Measurements from ENCODE around the gene RAD51B. TPM values are rescaled to one million over a fixed set of nuclear protein-coding genes. Genes with fewer than 3 reads are reported as not detected.

Gene RAD51B
- total and polyA plus RNA-seq, 4 donors, result 2.5 to 95.0 (median 9.6) TPM

DNA sequence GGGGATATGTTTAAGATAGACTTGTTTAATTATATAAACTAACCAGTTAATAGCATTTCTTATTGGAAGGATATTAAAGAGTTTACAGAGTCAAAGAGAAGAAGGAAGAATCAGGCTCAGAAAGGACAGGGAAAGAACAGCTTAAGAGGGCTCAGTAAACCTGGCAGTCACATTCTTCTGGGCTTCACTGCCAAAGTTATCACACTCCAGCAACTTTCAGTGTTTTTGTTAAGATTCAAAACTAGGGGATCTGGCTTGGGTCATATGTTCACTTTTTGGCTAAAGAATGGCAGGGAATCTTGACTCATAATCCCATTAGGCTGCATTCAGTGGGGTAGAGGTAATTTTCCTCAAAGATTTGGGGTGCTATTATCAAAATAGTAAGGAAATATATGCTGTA is 312.3 kb downstream of the RAD51B start:
- Histone ChIP-seq H3K4me1 (ENCODE audit: control insufficient read depth in 5 of 5, insufficient read depth in 5 of 5, low read length in 5 of 5) (peaks cover 0 to 7% (median 0%) of the 10 kb centered on the region in 5 donors), H3K36me3 (ENCODE audit: control insufficient read depth in 4 of 4, insufficient read depth in 4 of 4, low read length in 4 of 4) (no peaks in the 10 kb centered on the region), H3K9ac (ENCODE audit: insufficient read depth in 1 of 2, low read length in 2 of 2) (no peak overlapping the region), H3K9me3 (ENCODE audit: control insufficient read depth in 4 of 4, insufficient read depth in 3 of 4, low read length in 3 of 4) (no peaks in the 10 kb centered on the region), H3K27ac (ENCODE audit: low read depth in 1 of 2, low read length in 1 of 2) (no peak overlapping the region), H3K4me3 (no peak overlapping the region), H3K27me3 (ENCODE audit: control insufficient read depth in 3 of 3, insufficient read depth in 3 of 3, low read length in 2 of 3) (no peaks in the 10 kb centered on the region)
- ATAC-seq (ENCODE audit: insufficient read depth, low FRiP score) (no peak), DNase-seq (no peak)
- TF ChIP-seq, protein P1, sequence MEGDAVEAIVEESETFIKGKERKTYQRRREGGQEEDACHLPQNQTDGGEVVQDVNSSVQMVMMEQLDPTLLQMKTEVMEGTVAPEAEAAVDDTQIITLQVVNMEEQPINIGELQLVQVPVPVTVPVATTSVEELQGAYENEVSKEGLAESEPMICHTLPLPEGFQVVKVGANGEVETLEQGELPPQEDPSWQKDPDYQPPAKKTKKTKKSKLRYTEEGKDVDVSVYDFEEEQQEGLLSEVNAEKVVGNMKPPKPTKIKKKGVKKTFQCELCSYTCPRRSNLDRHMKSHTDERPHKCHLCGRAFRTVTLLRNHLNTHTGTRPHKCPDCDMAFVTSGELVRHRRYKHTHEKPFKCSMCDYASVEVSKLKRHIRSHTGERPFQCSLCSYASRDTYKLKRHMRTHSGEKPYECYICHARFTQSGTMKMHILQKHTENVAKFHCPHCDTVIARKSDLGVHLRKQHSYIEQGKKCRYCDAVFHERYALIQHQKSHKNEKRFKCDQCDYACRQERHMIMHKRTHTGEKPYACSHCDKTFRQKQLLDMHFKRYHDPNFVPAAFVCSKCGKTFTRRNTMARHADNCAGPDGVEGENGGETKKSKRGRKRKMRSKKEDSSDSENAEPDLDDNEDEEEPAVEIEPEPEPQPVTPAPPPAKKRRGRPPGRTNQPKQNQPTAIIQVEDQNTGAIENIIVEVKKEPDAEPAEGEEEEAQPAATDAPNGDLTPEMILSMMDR (IDR thresholded peaks at IDR 0.05; ENCODE audit: control extremely low read depth, extremely low read depth), result no peak

DNA sequence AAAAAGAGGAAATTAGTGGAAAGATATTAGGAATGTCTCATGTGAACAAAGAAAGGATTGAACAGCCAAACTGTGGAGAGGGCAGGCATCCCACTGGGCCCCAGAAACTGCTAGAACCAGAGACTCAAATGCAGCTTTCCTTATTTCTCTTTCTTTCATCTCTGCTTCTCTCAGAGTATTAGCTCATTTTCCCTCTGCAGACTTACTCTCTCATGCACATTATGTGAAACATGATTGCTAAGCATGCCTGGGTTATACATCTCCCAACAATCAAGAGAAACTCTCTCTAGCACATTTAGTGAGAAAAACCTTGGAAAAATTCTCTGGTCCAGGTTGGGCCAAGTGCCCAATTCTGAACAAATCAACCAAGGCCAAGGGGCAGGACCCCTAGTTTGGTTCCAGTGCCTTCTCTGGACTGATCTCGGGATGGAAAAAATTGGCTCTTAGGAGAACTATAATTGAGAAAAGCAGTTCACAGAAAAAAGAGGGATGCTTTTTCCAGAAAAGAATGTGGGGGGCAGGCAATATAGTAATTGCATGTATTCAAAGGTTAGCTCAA is 313.1 kb downstream of the RAD51B start:
- Histone ChIP-seq H3K27me3 (ENCODE audit: control insufficient read depth in 3 of 3, insufficient read depth in 3 of 3, low read length in 2 of 3) (no peaks in the 10 kb centered on the region), H3K9me3 (ENCODE audit: control insufficient read depth in 4 of 4, insufficient read depth in 3 of 4, low read length in 3 of 4) (no peaks in the 10 kb centered on the region), H3K36me3 (ENCODE audit: control insufficient read depth in 4 of 4, insufficient read depth in 4 of 4, low read length in 4 of 4) (no peaks in the 10 kb centered on the region), H3K9ac (ENCODE audit: insufficient read depth in 1 of 2, low read length in 2 of 2) (no peak overlapping the region), H3K4me3 (no peak overlapping the region), H3K27ac (ENCODE audit: low read depth in 1 of 2, low read length in 1 of 2) (no peak overlapping the region), H3K4me1 (ENCODE audit: control insufficient read depth in 5 of 5, insufficient read depth in 5 of 5, low read length in 5 of 5) (peaks cover 0 to 7% (median 1%) of the 10 kb centered on the region in 5 donors)
- WGBS, 2 donors, result 87 to 92% methylated on average over 1 of the region's 1 CpG
- ATAC-seq (ENCODE audit: insufficient read depth, low FRiP score) (no peak), DNase-seq (no peak)
- TF ChIP-seq, protein P1 (IDR thresholded peaks at IDR 0.05; ENCODE audit: control extremely low read depth, extremely low read depth), result no peak

DNA sequence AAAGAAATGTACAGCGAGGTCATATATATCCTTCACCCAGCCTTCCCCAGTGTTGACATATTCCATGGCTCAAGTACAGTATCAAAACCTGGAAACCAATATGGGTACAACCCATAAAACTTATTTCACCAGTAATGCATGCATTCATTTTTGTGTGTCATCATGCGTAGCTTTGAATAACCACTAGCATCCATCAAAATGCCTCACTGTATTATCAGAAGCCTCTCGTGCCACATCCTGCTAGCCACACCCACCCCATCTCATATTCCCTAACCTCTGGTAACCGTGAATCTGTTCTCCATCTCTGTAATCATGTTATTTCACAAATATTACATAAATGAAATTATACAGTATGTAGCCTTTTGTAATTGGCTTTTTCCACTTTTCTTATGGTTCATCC is 314.3 kb downstream of the RAD51B start:
- H3K9ac ChIP-seq (ENCODE audit: insufficient read depth in 1 of 2, low read length in 2 of 2), result no peak overlapping the region
- no peaks in the 10 kb centered on the region for H3K9me3 ChIP-seq (ENCODE audit: control insufficient read depth in 4 of 4, insufficient read depth in 3 of 4, low read length in 3 of 4)
- DNase-seq, result no peak
- no peaks in the 10 kb centered on the region for H3K27me3 ChIP-seq (ENCODE audit: control insufficient read depth in 3 of 3, insufficient read depth in 3 of 3, low read length in 2 of 3)
- TF ChIP-seq, protein P1 (IDR thresholded peaks at IDR 0.05; ENCODE audit: control extremely low read depth, extremely low read depth), result no peak
- no peak for ATAC-seq (ENCODE audit: insufficient read depth, low FRiP score)
- 87 to 90% methylated on average over 4 of the region's 4 CpGs for WGBS, 2 donors
- H3K4me1 ChIP-seq (ENCODE audit: control insufficient read depth in 5 of 5, insufficient read depth in 5 of 5, low read length in 5 of 5), result peaks cover 0 to 14% (median 3%) of the 10 kb centered on the region in 5 donors
- no peaks in the 10 kb centered on the region for H3K36me3 ChIP-seq (ENCODE audit: control insufficient read depth in 4 of 4, insufficient read depth in 4 of 4, low read length in 4 of 4)
- no peak overlapping the region for H3K4me3 ChIP-seq
- H3K27ac ChIP-seq (ENCODE audit: low read depth in 1 of 2, low read length in 1 of 2), result no peak overlapping the region

DNA sequence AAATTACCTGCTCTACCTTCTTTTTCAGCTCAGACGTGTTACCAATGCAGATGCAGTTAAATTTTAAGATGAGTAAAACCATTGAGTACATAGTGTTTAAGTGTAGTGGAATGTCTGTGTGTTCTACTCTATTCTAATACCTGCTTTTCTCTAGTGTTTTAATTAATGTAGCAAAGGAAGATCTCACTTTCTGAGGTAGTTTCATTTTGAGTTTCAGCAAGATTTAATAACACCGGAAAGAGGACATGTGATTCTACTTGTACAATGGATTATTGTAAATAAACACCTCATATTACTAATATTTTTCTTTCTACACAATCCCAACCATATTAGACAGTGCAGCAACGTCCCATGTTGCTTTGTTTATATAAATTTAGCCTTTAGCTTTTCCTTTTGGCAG is 315.4 kb downstream of the RAD51B start:
- TF ChIP-seq, protein P1 (IDR thresholded peaks at IDR 0.05; ENCODE audit: control extremely low read depth, extremely low read depth), result no peak
- no peaks in the 10 kb centered on the region for H3K27me3 ChIP-seq (ENCODE audit: control insufficient read depth in 3 of 3, insufficient read depth in 3 of 3, low read length in 2 of 3)
- DNase-seq (no peak), ATAC-seq (ENCODE audit: insufficient read depth, low FRiP score) (no peak)
- no peak overlapping the region for H3K9ac ChIP-seq (ENCODE audit: insufficient read depth in 1 of 2, low read length in 2 of 2)
- H3K36me3 ChIP-seq (ENCODE audit: control insufficient read depth in 4 of 4, insufficient read depth in 4 of 4, low read length in 4 of 4), result no peaks in the 10 kb centered on the region
- no peak overlapping the region for H3K27ac ChIP-seq (ENCODE audit: low read depth in 1 of 2, low read length in 1 of 2)
- H3K4me3 ChIP-seq, result no peak overlapping the region
- H3K4me1 ChIP-seq (ENCODE audit: control insufficient read depth in 5 of 5, insufficient read depth in 5 of 5, low read length in 5 of 5), result peaks cover 1 to 23% (median 5%) of the 10 kb centered on the region in 5 donors
- H3K9me3 ChIP-seq (ENCODE audit: control insufficient read depth in 4 of 4, insufficient read depth in 3 of 4, low read length in 3 of 4), result no peaks in the 10 kb centered on the region
- WGBS, 2 donors, result 68 to 77% methylated on average over 3 of the region's 3 CpGs
